ENCODE results near the gene NHEJ1.
A peak's percentile ranks its signal among the peaks of the same experiment; 100 is the strongest.

Gene NHEJ1

GRCh38 chr2:219058541-219059374 lies 101.9 kb downstream of the NHEJ1 start:
- H3K4me3 ChIP-seq (replicated peaks; ENCODE audit: low read depth, low read length) = no peak overlapping the region
- TF ChIP-seq CTCF (IDR thresholded peaks at IDR 0.05; ENCODE audit: low read length, missing control alignments) = no peak
- no peak for DNase-seq (ENCODE audit: low read depth)

- TF ChIP-seq CTCF (IDR thresholded peaks at IDR 0.05; ENCODE audit: low read length, missing control alignments) = peak; percentile 85
- peak; percentile 73 for DNase-seq (ENCODE audit: low read depth)
- H3K4me3 ChIP-seq (replicated peaks; ENCODE audit: low read depth, low read length) = no peak overlapping the region
Observed at GRCh38 chr2:219057709-219058540, 102.7 kb downstream of the NHEJ1 start.

GRCh38 chr2:219056896-219057708 lies 103.5 kb downstream of the NHEJ1 start:
- no peak overlapping the region for H3K4me3 ChIP-seq (replicated peaks; ENCODE audit: low read depth, low read length)
- DNase-seq (ENCODE audit: low read depth) = no peak
- no peak for TF ChIP-seq CTCF (IDR thresholded peaks at IDR 0.05; ENCODE audit: low read length, missing control alignments)

- DNase-seq (ENCODE audit: low read depth) = no peak
- no peak overlapping the region for H3K4me3 ChIP-seq (replicated peaks; ENCODE audit: low read depth, low read length)
- TF ChIP-seq CTCF (IDR thresholded peaks at IDR 0.05; ENCODE audit: low read length, missing control alignments) = no peak
Observed at GRCh38 chr2:219056176-219056895, 104.3 kb downstream of the NHEJ1 start.

- no peak for DNase-seq (ENCODE audit: low read depth)
- no peak for TF ChIP-seq CTCF (IDR thresholded peaks at IDR 0.05; ENCODE audit: low read length, missing control alignments)
- H3K4me3 ChIP-seq (replicated peaks; ENCODE audit: low read depth, low read length) = no peak overlapping the region
Observed at GRCh38 chr2:219054956-219055903, 105.4 kb downstream of the NHEJ1 start.

All from fibroblast of pulmonary artery (primary cell).